HUES6 (cell line): ENCODE measurements around the gene MOCS2.

Source experiments
- H3K27ac ChIP-seq: 2 replicates; pipeline ENCODE4 v1.7.0; 2013; ENCODE audit warnings: low read depth, mild to moderate bottlenecking, low read length, inconsistent platforms
- H3K27me3 ChIP-seq: 2 replicates; pipeline ENCODE4 v1.6.1; 2013; ENCODE audit warnings: low read length; ENCODE audit not compliant: control insufficient read depth, insufficient read depth
- H3K36me3 ChIP-seq: 2 replicates; pipeline ENCODE4 v1.6.1; 2013; ENCODE audit warnings: low read length; ENCODE audit not compliant: control insufficient read depth, insufficient read depth
- H3K4me1 ChIP-seq: 2 replicates; pipeline ENCODE4 v1.6.1; 2013; ENCODE audit warnings: low read length; ENCODE audit not compliant: control insufficient read depth, insufficient read depth
- H3K4me3 ChIP-seq: 2 replicates; pipeline ENCODE4 v1.5.1; 2013; ENCODE audit warnings: low read depth, low read length
- H3K9ac ChIP-seq: one replicate; pipeline ENCODE4 v1.6.1; 2013; ENCODE audit warnings: mild to moderate bottlenecking, low read length
- H3K9me3 ChIP-seq: 2 replicates; pipeline ENCODE4 v1.6.1; 2013; ENCODE audit warnings: low read depth, low read length; ENCODE audit not compliant: control insufficient read depth, insufficient read depth

MOCS2 gene

DNA sequence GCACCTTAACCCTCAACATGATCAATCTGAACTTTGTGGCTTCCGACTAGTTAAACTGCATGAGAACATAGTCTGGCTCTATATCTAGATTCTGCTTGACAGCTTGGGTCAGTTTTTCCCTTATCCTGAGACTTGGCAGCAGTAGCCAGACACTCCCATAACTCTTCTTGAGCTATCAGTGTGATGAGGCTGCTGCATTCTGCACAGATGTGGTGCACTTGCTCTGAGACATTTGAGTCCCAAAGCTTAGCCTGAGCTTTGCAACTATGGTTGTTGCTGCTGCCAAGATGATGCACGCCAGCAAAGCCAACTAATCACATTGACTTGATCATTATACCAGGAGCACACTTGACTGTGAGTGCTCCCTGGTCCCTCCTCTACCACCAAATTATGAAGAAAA is 36.2 kb downstream of the MOCS2 start:
- Histone ChIP-seq H3K36me3 (peaks cover 6% of the 10 kb centered on the region; the same call in 1 of the 2 replicates), H3K9me3 (no peaks in the 10 kb centered on the region), H3K4me1 (no peaks in the 10 kb centered on the region), H3K27ac (no peak overlapping the region), H3K27me3 (no peaks in the 10 kb centered on the region), H3K4me3 (no peak overlapping the region), H3K9ac (no peak overlapping the region)

DNA sequence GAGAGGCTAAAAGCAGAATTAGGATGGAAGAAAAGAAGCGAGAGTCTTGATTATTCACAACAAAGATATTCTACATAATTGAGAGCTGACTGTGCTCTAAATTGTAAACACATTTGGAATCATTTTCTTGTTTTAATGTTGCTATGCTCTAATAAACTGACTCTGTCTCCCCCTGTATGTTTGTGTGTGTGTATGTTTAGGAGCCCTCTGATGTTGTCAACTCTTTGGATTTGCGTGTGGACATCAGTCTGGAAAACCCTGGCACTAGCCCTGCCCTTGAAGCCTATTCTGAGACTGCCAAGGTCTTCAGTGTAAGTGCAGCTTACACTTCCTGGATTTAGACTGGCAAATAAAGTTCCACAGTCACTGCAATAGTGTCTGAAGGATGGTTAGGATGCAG is 37.8 kb downstream of the MOCS2 start:
- Histone ChIP-seq H3K9me3 (no peaks in the 10 kb centered on the region), H3K27me3 (no peaks in the 10 kb centered on the region), H3K36me3 (peaks cover 6% of the 10 kb centered on the region; the same call in 1 of the 2 replicates), H3K4me1 (no peaks in the 10 kb centered on the region), H3K9ac (no peak overlapping the region), H3K4me3 (no peak overlapping the region), H3K27ac (no peak overlapping the region)

GRCh38 chr5:53071298-53071697 is 38.3 kb downstream of the MOCS2 start:
- Histone ChIP-seq H3K27me3 (no peaks in the 10 kb centered on the region), H3K27ac (no peak overlapping the region), H3K36me3 (peaks cover 6% of the 10 kb centered on the region; the same call in 1 of the 2 replicates), H3K4me1 (no peaks in the 10 kb centered on the region), H3K4me3 (no peak overlapping the region), H3K9me3 (no peaks in the 10 kb centered on the region), H3K9ac (no peak overlapping the region)

DNA sequence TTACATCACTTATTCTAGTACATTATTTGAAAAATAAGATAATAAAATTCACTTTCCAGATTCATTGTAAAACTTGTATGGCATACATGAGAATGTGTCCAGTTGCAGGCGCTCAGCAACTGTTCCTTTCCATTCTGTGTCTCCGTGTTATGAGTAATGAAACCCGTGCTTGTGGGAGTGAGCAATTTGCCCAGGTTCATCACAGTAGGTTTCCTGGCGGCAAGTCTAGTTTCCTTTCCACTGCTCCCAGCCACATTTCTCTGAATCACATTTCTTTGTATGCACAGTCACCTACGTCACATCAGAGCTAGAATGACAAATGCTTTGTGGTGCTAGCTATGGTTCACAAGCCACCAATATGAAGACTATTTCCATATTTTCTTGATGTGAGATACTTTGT is 39.9 kb downstream of the MOCS2 start:
- H3K36me3 ChIP-seq: no peaks in the 10 kb centered on the region; the same call in 1 of the 2 replicates
- H3K27me3 ChIP-seq: no peaks in the 10 kb centered on the region
- no peaks in the 10 kb centered on the region for H3K9me3 ChIP-seq
- no peak overlapping the region for H3K9ac ChIP-seq
- H3K27ac ChIP-seq: no peak overlapping the region
- H3K4me3 ChIP-seq: no peak overlapping the region
- no peaks in the 10 kb centered on the region for H3K4me1 ChIP-seq

- H3K9ac ChIP-seq: no peak overlapping the region
- H3K4me3 ChIP-seq: no peak overlapping the region
- H3K27me3 ChIP-seq: no peaks in the 10 kb centered on the region
- no peaks in the 10 kb centered on the region; the same call in 1 of the 2 replicates for H3K36me3 ChIP-seq
- H3K27ac ChIP-seq: no peak overlapping the region
- H3K9me3 ChIP-seq: no peaks in the 10 kb centered on the region
- no peaks in the 10 kb centered on the region for H3K4me1 ChIP-seq
Measured at GRCh38 chr5:53068291-53068836, 41.2 kb downstream of the MOCS2 start.

GRCh38 chr5:53067641-53068040 is 41.9 kb downstream of the MOCS2 start:
- Histone ChIP-seq H3K9ac (no peak overlapping the region), H3K27ac (no peak overlapping the region), H3K4me1 (no peaks in the 10 kb centered on the region), H3K36me3 (no peaks in the 10 kb centered on the region; the same call in 1 of the 2 replicates), H3K4me3 (no peak overlapping the region), H3K9me3 (no peaks in the 10 kb centered on the region), H3K27me3 (no peaks in the 10 kb centered on the region)

GRCh38 chr5:53066088-53066487 is 43.5 kb downstream of the MOCS2 start:
- H3K27ac ChIP-seq: no peak overlapping the region
- no peaks in the 10 kb centered on the region for H3K9me3 ChIP-seq
- H3K36me3 ChIP-seq: no peaks in the 10 kb centered on the region
- H3K9ac ChIP-seq: no peak overlapping the region
- H3K4me3 ChIP-seq: no peak overlapping the region
- no peaks in the 10 kb centered on the region for H3K4me1 ChIP-seq
- H3K27me3 ChIP-seq: no peaks in the 10 kb centered on the region

- Histone ChIP-seq H3K9me3 (no peaks in the 10 kb centered on the region), H3K9ac (no peak overlapping the region), H3K4me1 (no peaks in the 10 kb centered on the region), H3K27ac (no peak overlapping the region), H3K36me3 (no peaks in the 10 kb centered on the region; the same call in 1 of the 2 replicates), H3K27me3 (no peaks in the 10 kb centered on the region), H3K4me3 (no peak overlapping the region)
Measured at GRCh38 chr5:53063791-53064190, 45.8 kb downstream of the MOCS2 start.

DNA sequence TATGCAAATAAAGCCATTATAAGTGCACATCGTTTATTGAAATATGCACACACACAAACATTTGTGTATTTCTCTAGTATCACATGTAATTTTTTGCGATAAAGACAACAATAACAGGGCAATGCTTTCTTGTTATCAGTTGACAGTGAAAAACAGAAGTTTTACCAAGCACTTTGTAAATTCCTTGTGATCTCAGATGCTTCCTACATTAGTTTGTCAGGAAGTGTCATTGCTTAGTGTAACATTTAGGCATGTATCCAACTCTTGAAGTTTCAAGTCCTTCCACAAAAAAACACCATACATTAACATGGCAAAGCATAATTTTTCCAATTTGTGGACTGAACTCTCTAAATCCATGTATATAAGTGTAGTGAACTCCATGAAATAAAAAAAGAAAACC is 46.4 kb downstream of the MOCS2 start:
- Histone ChIP-seq H3K9me3 (no peaks in the 10 kb centered on the region), H3K4me1 (no peaks in the 10 kb centered on the region), H3K9ac (no peak overlapping the region), H3K27ac (no peak overlapping the region), H3K27me3 (no peaks in the 10 kb centered on the region), H3K36me3 (no peaks in the 10 kb centered on the region; the same call in 1 of the 2 replicates), H3K4me3 (no peak overlapping the region)

GRCh38 chr5:53059281-53059680 is 50.3 kb downstream of the MOCS2 start:
- Histone ChIP-seq H3K4me3 (no peak overlapping the region), H3K27me3 (no peaks in the 10 kb centered on the region), H3K4me1 (no peaks in the 10 kb centered on the region), H3K27ac (no peak overlapping the region), H3K36me3 (no peaks in the 10 kb centered on the region; the same call in 1 of the 2 replicates), H3K9ac (no peak overlapping the region), H3K9me3 (no peaks in the 10 kb centered on the region)

- H3K27me3 ChIP-seq: no peaks in the 10 kb centered on the region
- no peak overlapping the region for H3K4me3 ChIP-seq
- H3K4me1 ChIP-seq: no peaks in the 10 kb centered on the region; the same call in 1 of the 2 replicates
- no peak overlapping the region for H3K27ac ChIP-seq
- H3K9ac ChIP-seq: no peak overlapping the region
- no peaks in the 10 kb centered on the region for H3K9me3 ChIP-seq
- no peaks in the 10 kb centered on the region for H3K36me3 ChIP-seq
Measured at GRCh38 chr5:53055365-53055764, 54.2 kb downstream of the MOCS2 start.
